GM21576 (cell line): Measurements from ENCODE around the gene MITF.
A peak's percentile ranks its signal among the peaks of the same experiment; 100 is the strongest.

Experiments
- ATAC-seq: cut with Tn5 transposase; IDR thresholded peaks from one replicate; pipeline ENCODE4 v1.9.1; 2021; ENCODE audit warnings: mild to moderate bottlenecking, moderate library complexity; ENCODE audit not compliant: unreplicated experiment

The MITF gene, protein sequence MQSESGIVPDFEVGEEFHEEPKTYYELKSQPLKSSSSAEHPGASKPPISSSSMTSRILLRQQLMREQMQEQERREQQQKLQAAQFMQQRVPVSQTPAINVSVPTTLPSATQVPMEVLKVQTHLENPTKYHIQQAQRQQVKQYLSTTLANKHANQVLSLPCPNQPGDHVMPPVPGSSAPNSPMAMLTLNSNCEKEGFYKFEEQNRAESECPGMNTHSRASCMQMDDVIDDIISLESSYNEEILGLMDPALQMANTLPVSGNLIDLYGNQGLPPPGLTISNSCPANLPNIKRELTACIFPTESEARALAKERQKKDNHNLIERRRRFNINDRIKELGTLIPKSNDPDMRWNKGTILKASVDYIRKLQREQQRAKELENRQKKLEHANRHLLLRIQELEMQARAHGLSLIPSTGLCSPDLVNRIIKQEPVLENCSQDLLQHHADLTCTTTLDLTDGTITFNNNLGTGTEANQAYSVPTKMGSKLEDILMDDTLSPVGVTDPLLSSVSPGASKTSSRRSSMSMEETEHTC

GRCh38 chr3:69739204-69740102 lies at the start of gene MITF:
MITF (plus strand) TSS chr3:69739464; CDS start chr3:69739598, 134 bp downstream.
- peak; percentile 93 for ATAC-seq

GRCh38 chr3:69691860-69692259 lies 47.4 kb upstream of the MITF start:
- ATAC-seq, result no peak

GRCh38 chr3:69692761-69693160 lies 46.5 kb upstream of the MITF start:
- no peak for ATAC-seq

GRCh38 chr3:69695443-69695842 lies 43.8 kb upstream of the MITF start:
- no peak for ATAC-seq

DNA sequence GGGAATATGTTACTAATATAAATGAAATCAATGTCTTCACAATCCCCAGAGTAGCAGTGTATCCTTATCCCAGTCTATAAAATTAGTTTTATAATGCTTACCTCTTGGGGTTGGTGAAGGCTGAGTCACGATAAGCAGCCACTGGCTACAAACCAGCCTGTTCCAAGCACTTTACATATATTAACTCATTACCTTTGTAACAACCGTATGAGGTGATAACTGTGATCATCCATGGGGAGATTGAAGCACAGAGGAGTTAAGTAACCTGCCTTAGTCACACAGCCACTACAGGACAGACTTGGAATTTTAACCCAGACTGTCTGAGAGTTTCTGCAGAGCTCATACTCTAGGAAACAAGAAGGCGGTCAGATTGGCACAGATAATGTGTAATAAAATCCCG lies 43.3 kb upstream of the MITF start:
- no peak for ATAC-seq

DNA sequence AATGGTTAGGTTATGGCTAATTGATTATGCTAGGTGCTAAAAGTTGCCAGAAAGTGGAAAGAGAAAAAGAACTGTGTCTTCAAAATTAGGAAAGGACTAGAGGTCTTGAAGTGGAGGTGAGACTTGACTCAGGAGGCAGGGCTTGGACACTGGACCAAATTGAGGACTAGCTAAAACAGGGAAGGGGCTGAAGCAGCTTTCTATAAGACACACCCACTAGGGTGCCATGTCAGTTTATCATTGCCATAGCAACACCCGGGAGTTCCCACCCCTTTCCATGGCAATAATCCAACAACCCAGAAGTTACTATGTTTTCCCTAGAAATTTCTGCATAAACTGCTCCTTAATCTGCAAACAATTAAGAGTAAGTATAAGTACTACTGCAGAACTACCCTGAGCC lies 42.9 kb upstream of the MITF start:
- no peak for ATAC-seq

DNA sequence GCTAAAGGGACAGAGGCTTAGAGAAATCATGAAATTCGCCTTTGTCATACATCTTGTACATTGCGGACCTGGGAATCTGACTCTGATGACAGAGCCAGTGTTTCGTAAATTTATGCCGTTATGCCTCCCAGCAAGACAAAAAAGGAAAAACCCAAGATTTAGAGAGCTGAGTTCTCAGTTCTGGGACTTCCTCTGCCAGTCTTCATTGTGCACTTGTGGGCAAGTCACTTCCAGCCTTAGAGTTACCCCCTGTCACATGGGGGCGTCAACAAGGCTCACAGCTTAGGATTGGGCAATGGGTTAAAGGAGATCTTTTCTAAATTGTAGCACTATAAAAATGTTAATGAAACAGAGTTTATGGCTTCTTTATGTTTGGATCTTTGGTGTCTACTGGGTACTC lies 41.9 kb upstream of the MITF start:
- ATAC-seq, result no peak

DNA sequence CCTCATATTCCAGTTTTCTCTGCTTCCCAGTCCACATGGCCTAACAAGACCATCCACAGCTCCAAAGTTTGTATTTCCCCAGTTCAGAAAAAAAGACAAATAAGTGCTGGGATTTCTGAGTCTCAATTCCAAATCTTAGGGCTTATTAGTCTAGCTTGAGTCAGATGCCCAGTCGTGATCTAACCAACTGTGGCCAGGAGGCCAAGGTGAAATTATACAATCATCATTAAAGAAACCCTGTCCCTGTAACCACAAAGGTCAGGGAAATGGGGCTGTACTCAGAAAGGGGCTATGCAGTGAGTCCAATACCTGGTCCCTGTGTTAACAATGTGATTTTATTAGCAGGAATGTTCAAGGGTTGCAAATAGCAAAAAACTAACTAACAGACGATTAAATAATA lies 40.5 kb upstream of the MITF start:
- no peak for ATAC-seq

DNA sequence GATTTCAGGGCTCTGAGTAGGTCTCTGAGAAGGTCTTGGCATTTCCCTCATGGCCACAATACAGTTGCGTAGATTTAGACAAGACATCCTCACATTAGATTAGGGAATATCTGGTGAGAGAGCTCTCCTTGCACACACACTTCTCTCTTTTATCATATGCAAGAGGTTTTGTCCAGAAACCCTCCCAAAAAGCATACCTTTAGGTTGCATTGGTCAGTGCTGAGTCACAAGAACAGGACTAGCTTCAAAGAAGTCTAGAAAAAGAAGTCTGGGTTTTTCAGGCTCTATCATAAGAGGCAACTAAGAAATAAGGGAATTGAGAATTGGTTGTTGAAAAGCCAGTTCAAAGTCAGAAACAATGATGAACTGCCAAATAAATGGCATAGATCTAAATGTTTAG lies 40.1 kb upstream of the MITF start:
- no peak for ATAC-seq

- ATAC-seq, result no peak
These were observed 38.3 kb upstream of the MITF start for GRCh38 chr3:69700949-69701348.

- ATAC-seq, result no peak
These were observed 28.9 kb upstream of the MITF start for GRCh38 chr3:69710153-69710977.

DNA sequence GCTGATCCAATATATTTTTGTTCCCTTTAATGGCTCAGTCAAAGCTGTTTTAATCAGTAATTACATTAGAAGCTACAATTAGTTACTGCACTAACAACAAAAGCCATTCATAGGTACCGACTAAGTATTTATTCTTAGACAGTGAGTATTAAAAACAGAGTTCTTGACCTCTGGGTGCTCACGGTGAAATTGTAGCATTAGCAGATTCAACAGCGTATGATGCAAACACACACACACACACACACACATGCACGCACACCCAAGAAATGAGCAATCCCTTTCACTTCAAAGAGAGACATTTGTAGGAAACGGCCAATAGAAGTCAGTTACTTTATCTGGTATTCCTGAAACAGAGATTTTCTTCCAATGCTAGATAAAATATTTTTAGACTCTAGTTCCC lies 27.0 kb upstream of the MITF start:
- ATAC-seq, result no peak

- no peak for ATAC-seq
These were observed 26.3 kb upstream of the MITF start for GRCh38 chr3:69712933-69713332.

DNA sequence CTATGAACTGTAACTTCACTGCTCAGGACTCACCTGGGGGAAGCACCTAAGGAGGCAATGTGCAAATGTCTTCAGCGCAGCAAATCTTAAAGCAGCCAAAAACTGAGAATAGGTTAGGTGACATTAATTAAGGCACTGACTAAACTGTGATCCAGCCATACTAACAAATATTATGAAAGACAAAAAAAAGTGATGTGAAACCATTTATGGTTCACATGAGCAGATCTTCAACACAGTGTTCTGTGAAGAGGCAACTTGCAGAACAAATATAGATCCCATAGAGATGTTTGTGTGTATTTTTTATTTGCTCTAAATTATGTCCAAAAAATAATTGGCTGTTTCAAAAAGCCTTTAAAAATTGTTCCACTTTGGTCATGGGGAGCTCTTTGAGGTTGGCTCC lies 24.1 kb upstream of the MITF start:
- ATAC-seq, result no peak

DNA sequence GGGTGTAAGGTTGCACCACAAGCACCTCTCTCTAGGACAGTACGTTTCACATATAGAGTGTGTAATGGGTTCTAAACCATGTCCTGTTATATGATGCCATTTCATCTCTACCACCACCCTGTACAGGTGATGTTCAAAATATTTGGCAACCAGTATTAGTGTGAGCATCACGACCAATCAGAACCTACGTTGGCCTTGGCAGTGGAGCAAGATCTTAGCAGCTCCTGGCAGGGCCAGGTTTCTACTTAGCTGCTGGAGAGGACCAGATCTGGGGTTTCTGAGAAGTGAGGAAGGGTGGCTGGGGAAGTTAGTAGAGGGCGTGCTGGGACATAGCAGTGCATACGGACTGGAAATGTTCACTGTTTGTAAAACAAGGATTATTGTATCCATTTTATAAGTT lies 23.1 kb upstream of the MITF start:
- no peak for ATAC-seq

DNA sequence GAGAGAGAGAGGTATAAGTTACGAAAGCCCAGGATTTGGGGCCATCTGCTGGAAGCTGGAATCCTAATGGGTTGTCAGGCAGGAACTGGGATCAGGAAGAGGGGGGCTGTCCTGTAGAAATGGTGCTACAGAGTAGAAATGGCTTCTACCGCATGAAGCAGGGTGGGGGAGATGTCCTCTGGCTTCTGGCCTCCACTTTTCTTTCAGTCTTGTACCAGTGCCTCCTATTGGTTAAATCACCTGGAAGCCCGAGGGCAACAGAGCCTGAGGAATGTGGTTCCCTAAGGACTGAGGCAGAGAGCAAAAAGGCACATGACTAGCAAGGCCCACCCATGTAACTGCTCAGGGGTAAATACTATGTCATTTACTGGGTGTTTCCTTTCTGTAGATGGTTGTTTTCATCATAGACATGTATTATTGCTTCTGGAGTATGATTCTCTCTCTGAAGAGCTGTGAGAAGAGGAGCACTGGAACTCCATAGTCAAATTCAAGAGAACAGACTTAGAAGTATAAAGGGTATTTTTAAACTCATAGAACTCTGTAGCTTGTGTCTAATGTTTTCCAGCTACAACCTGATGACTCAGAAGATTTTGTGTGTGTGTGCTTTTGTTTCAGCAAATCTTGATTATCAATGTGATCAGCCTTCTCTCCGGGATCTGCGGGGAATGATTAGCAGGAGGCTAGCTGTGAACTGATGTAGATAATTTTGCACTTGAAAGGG lies 20.2 kb upstream of the MITF start:
- ATAC-seq, result no peak

GRCh38 chr3:69719587-69720122 lies 19.6 kb upstream of the MITF start:
- ATAC-seq, result no peak

- no peak for ATAC-seq
These were observed 18.4 kb upstream of the MITF start for GRCh38 chr3:69720824-69721223.

GRCh38 chr3:69723389-69723788 lies 15.9 kb upstream of the MITF start:
- no peak for ATAC-seq
